Measurements from ENCODE around the gene POC1A.

Gene POC1A

GRCh38 chr3:52029053-52029452, 125.2 kb downstream of the POC1A start:
- TF ChIP-seq TEAD4 (IDR thresholded peaks at IDR 0.05) (no peak), ZBTB7A (IDR thresholded peaks at IDR 0.05; ENCODE audit: low read depth) (no peak), YY1 (IDR thresholded peaks at IDR 0.05; ENCODE audit: low read depth) (no peak), RAD21 (IDR thresholded peaks at IDR 0.05; ENCODE audit: low read depth) (no peak), TAF1 (IDR thresholded peaks at IDR 0.05; ENCODE audit: low read depth) (no peak), TCF12 (IDR thresholded peaks at IDR 0.05; ENCODE audit: low read depth) (no peak), EP300 (IDR thresholded peaks at IDR 0.05; ENCODE audit: borderline replicate concordance) (no peak), EGR1 (IDR thresholded peaks at IDR 0.05) (no peak), CREB1 (IDR thresholded peaks at IDR 0.05; ENCODE audit: low read depth) (no peak), NFIC (IDR thresholded peaks at IDR 0.05) (no peak), CEBPB (IDR thresholded peaks at IDR 0.05) (no peak), FOXM1 (IDR thresholded peaks at IDR 0.05; ENCODE audit: borderline replicate concordance, low read depth) (no peak)
- TF ChIP-seq, protein P1, sequence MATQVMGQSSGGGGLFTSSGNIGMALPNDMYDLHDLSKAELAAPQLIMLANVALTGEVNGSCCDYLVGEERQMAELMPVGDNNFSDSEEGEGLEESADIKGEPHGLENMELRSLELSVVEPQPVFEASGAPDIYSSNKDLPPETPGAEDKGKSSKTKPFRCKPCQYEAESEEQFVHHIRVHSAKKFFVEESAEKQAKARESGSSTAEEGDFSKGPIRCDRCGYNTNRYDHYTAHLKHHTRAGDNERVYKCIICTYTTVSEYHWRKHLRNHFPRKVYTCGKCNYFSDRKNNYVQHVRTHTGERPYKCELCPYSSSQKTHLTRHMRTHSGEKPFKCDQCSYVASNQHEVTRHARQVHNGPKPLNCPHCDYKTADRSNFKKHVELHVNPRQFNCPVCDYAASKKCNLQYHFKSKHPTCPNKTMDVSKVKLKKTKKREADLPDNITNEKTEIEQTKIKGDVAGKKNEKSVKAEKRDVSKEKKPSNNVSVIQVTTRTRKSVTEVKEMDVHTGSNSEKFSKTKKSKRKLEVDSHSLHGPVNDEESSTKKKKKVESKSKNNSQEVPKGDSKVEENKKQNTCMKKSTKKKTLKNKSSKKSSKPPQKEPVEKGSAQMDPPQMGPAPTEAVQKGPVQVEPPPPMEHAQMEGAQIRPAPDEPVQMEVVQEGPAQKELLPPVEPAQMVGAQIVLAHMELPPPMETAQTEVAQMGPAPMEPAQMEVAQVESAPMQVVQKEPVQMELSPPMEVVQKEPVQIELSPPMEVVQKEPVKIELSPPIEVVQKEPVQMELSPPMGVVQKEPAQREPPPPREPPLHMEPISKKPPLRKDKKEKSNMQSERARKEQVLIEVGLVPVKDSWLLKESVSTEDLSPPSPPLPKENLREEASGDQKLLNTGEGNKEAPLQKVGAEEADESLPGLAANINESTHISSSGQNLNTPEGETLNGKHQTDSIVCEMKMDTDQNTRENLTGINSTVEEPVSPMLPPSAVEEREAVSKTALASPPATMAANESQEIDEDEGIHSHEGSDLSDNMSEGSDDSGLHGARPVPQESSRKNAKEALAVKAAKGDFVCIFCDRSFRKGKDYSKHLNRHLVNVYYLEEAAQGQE (IDR thresholded peaks at IDR 0.05; ENCODE audit: low read depth): no peak
- TF ChIP-seq, protein P2, sequence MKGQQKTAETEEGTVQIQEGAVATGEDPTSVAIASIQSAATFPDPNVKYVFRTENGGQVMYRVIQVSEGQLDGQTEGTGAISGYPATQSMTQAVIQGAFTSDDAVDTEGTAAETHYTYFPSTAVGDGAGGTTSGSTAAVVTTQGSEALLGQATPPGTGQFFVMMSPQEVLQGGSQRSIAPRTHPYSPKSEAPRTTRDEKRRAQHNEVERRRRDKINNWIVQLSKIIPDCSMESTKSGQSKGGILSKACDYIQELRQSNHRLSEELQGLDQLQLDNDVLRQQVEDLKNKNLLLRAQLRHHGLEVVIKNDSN (IDR thresholded peaks at IDR 0.05): no peak

- TF ChIP-seq EP300 (IDR thresholded peaks at IDR 0.05; ENCODE audit: borderline replicate concordance): no peak
Measured at GRCh38 chr3:52028572-52028971, 125.7 kb downstream of the POC1A start.

DNA sequence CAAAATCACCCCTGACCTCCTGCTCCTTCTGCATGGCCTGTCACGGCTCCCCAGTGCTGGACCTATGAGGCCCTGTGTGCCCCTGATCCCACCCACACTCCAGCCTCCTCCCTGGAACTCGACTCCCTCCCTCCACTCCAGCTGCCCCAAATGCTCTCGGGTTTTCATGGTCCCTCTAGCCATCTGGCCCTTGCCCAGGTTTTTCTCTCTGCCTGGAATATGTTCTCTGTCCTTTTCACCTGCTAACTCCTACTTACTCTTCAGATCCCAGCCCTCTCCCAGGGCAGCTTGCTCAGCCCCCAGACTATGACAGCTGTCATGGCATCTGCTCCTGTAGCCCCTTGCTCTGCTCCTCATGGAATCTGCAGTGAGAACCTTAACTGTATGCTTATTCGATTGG, 128.2 kb downstream of the POC1A start:
- no peak for TF ChIP-seq CREB1 (IDR thresholded peaks at IDR 0.05; ENCODE audit: low read depth)
- TF ChIP-seq TAF1 (IDR thresholded peaks at IDR 0.05; ENCODE audit: low read depth): no peak
- TF ChIP-seq FOXM1 (IDR thresholded peaks at IDR 0.05; ENCODE audit: borderline replicate concordance, low read depth): no peak
- no peak for TF ChIP-seq EGR1 (IDR thresholded peaks at IDR 0.05)
- TF ChIP-seq TCF12 (IDR thresholded peaks at IDR 0.05; ENCODE audit: low read depth): no peak
- TF ChIP-seq EP300 (IDR thresholded peaks at IDR 0.05; ENCODE audit: borderline replicate concordance): no peak
- TF ChIP-seq, protein P1 (IDR thresholded peaks at IDR 0.05; ENCODE audit: low read depth): no peak
- TF ChIP-seq CEBPB (IDR thresholded peaks at IDR 0.05): no peak
- TF ChIP-seq YY1 (IDR thresholded peaks at IDR 0.05; ENCODE audit: low read depth): no peak
- no peak for TF ChIP-seq TEAD4 (IDR thresholded peaks at IDR 0.05)
- no peak for TF ChIP-seq NFIC (IDR thresholded peaks at IDR 0.05)
- no peak for TF ChIP-seq ZBTB7A (IDR thresholded peaks at IDR 0.05; ENCODE audit: low read depth)
- TF ChIP-seq RAD21 (IDR thresholded peaks at IDR 0.05; ENCODE audit: low read depth): no peak

DNA sequence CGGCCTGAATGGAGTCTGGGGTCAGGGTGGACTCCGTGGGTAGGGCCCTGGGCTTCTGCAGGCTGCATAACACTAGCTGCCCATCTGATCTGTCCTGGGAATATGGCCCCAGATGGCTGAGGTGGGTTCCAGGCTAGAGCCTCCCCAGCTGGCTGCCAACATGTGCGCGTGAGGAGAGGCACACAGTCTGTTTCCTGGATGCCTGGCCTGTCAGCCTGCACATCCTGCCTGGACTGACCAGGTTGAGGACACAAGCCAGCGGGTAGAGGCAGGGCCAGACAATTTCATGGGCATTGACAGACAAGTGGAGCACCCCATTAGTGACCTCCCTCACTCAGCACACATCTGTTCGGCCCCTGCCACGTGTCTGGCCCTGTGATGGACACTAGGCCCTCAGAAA, 128.8 kb downstream of the POC1A start:
- TF ChIP-seq TAF1 (IDR thresholded peaks at IDR 0.05; ENCODE audit: low read depth): no peak
- TF ChIP-seq, protein P3, sequence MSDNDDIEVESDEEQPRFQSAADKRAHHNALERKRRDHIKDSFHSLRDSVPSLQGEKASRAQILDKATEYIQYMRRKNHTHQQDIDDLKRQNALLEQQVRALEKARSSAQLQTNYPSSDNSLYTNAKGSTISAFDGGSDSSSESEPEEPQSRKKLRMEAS (IDR thresholded peaks at IDR 0.05): no peak
- TF ChIP-seq, protein P2 (IDR thresholded peaks at IDR 0.05): no peak
- TF ChIP-seq, protein P1 (IDR thresholded peaks at IDR 0.05; ENCODE audit: low read depth): no peak
- TF ChIP-seq EGR1 (IDR thresholded peaks at IDR 0.05): no peak
- TF ChIP-seq CREB1 (IDR thresholded peaks at IDR 0.05; ENCODE audit: low read depth): no peak
- TF ChIP-seq CEBPB (IDR thresholded peaks at IDR 0.05): no peak
- TF ChIP-seq EP300 (IDR thresholded peaks at IDR 0.05; ENCODE audit: borderline replicate concordance): no peak
- no peak for TF ChIP-seq TEAD4 (IDR thresholded peaks at IDR 0.05)
- TF ChIP-seq RAD21 (IDR thresholded peaks at IDR 0.05; ENCODE audit: low read depth): no peak
- TF ChIP-seq YY1 (IDR thresholded peaks at IDR 0.05; ENCODE audit: low read depth): no peak
- TF ChIP-seq ZBTB7A (IDR thresholded peaks at IDR 0.05; ENCODE audit: low read depth): no peak
- TF ChIP-seq NFIC (IDR thresholded peaks at IDR 0.05): no peak
- no peak for TF ChIP-seq FOXM1 (IDR thresholded peaks at IDR 0.05; ENCODE audit: borderline replicate concordance, low read depth)
- no peak for TF ChIP-seq TCF12 (IDR thresholded peaks at IDR 0.05; ENCODE audit: low read depth)

Data from Ishikawa (cell line).